Astrocyte (in vitro differentiated cells and primary cell): ENCODE measurements around the gene DDX27. TPM values are rescaled to one million over a fixed set of nuclear protein-coding genes. Genes with fewer than 3 reads are reported as not detected.

ENCODE experiments used
- DNase-seq: peaks from one replicate; pipeline ENCODE4 v3.0.0-alpha.2; 2010; ENCODE audit warnings: low read depth
- FAIRE-seq: peaks from 2 replicates; lab custom pipeline; 2011; peaks lifted over from hg19 to GRCh38; lab: Jason Lieb, UNC
- H2AFZ ChIP-seq: 2 replicates; pipeline ENCODE4 v1.6.0; 2012; ENCODE audit warnings: low read depth, low read length, inconsistent platforms
- H3K27ac ChIP-seq: 2 replicates; pipeline ENCODE4 v1.5.1; 2011; ENCODE audit warnings: low read depth, low read length, inconsistent platforms
- H3K27me3 ChIP-seq: 2 replicates; pipeline ENCODE4 v1.6.0; 2011; ENCODE audit warnings: low read length, inconsistent platforms; ENCODE audit not compliant: insufficient read depth
- H3K36me3 ChIP-seq: 2 replicates; pipeline ENCODE4 v1.5.1; 2011; ENCODE audit warnings: low read length, inconsistent platforms; ENCODE audit not compliant: insufficient read depth
- H3K4me1 ChIP-seq: 2 replicates; pipeline ENCODE4 v1.5.1; 2011; ENCODE audit warnings: low read length, inconsistent platforms; ENCODE audit not compliant: insufficient read depth
- H3K4me2 ChIP-seq: 2 replicates; pipeline ENCODE4 v1.6.0; 2012; ENCODE audit warnings: low read length, inconsistent platforms
- H3K4me3 ChIP-seq: 2 replicates; pipeline ENCODE4 v1.5.1; 2011; ENCODE audit warnings: low read depth, mild to moderate bottlenecking, low read length, inconsistent platforms; ENCODE audit not compliant: insufficient read depth
- H3K79me2 ChIP-seq: 2 replicates; pipeline ENCODE4 v1.6.0; 2012; ENCODE audit warnings: mild to moderate bottlenecking, low read length, inconsistent platforms; ENCODE audit not compliant: insufficient read depth
- H3K9ac ChIP-seq: 2 replicates; pipeline ENCODE4 v1.6.0; 2012; ENCODE audit warnings: mild to moderate bottlenecking, low read length, inconsistent platforms
- H3K9me3 ChIP-seq: 2 replicates; pipeline ENCODE4 v1.5.1; 2012; ENCODE audit warnings: low read depth, mild to moderate bottlenecking, low read length, inconsistent platforms; ENCODE audit not compliant: insufficient read depth
- H4K20me1 ChIP-seq: 2 replicates; pipeline ENCODE4 v1.6.0; 2012; ENCODE audit warnings: low read length, inconsistent platforms; ENCODE audit not compliant: insufficient read depth
- H3K27ac Mint-ChIP-seq: one replicate; pipeline ENCODE4 v1.8.0; 2021; ENCODE audit warnings: mild to moderate bottlenecking, mixed read lengths; ENCODE audit not compliant: unreplicated experiment
- H3K27me3 Mint-ChIP-seq: one replicate; pipeline ENCODE4 v1.8.0; 2021; ENCODE audit warnings: low read depth, mixed read lengths; ENCODE audit not compliant: unreplicated experiment
- H3K36me3 Mint-ChIP-seq: one replicate; pipeline ENCODE4 v1.8.0; 2021; ENCODE audit warnings: low read depth, mixed read lengths; ENCODE audit not compliant: unreplicated experiment
- H3K4me1 Mint-ChIP-seq: one replicate; pipeline ENCODE4 v1.8.0; 2021; ENCODE audit warnings: low read depth, mixed read lengths; ENCODE audit not compliant: unreplicated experiment
- H3K4me3 Mint-ChIP-seq: one replicate; pipeline ENCODE4 v1.8.0; 2021; ENCODE audit warnings: mild to moderate bottlenecking, moderate library complexity, mixed read lengths; ENCODE audit not compliant: unreplicated experiment
- H3K9me3 Mint-ChIP-seq: one replicate; pipeline ENCODE4 v1.8.0; 2021; ENCODE audit warnings: mild to moderate bottlenecking, mixed read lengths; ENCODE audit not compliant: unreplicated experiment
- CTCF ChIP-seq: IDR thresholded peaks from 2 replicates; pipeline ENCODE4 v1.5.1; 2011; ENCODE audit warnings: low read depth, mild to moderate bottlenecking, inconsistent platforms, low read length, moderate library complexity; ENCODE audit not compliant: insufficient read depth
- EZH2 ChIP-seq: IDR thresholded peaks from 2 replicates; pipeline ENCODE4 v1.6.1; 2012; ENCODE audit warnings: mild to moderate bottlenecking, low read length, inconsistent platforms; ENCODE audit not compliant: insufficient read depth
- total RNA-seq: library from RNA; stranded (reverse); gene quantifications from 2 replicates; pipeline ENCODE4 v1.2.1, GENCODE V29; 2021

Gene DDX27
- total RNA-seq, 1 donor from 2014 or later = 38.3 TPM

GRCh38 chr20:49236301-49236700 is 17.1 kb downstream of the DDX27 start:
- Histone ChIP-seq H2AFZ (no peak overlapping the region), H3K9ac (no peak overlapping the region), H3K4me2 (no peak overlapping the region), H3K9me3 (no peaks in the 10 kb centered on the region), H3K27me3 (no peaks in the 10 kb centered on the region), H3K4me3 (no peak overlapping the region), H3K4me1 (no peaks in the 10 kb centered on the region), H4K20me1 (peaks cover 5% of the 10 kb centered on the region), H3K27ac (no peak overlapping the region), H3K79me2 (peaks cover 2% of the 10 kb centered on the region), H3K36me3 (peaks cover 55% of the 10 kb centered on the region)
- no peak overlapping the region for H3K4me3 Mint-ChIP-seq
- no peak overlapping the region for H3K27ac Mint-ChIP-seq
- peaks cover 2% of the 10 kb centered on the region for H3K4me1 Mint-ChIP-seq
- H3K36me3 Mint-ChIP-seq = peaks cover 22% of the 10 kb centered on the region
- H3K9me3 Mint-ChIP-seq = no peaks in the 10 kb centered on the region
- no peak for FAIRE-seq
- no peak for DNase-seq
- no peaks in the 10 kb centered on the region for H3K27me3 Mint-ChIP-seq
- TF ChIP-seq EZH2 (no peak), CTCF (no peak)

GRCh38 chr20:49237531-49237930 is 18.3 kb downstream of the DDX27 start:
- DNase-seq = no peak
- peaks cover 5% of the 10 kb centered on the region for H4K20me1 ChIP-seq
- H3K27ac Mint-ChIP-seq = no peak overlapping the region

More at GRCh38 chr20:49237531-49237930, 18.3 kb downstream of the DDX27 start:
- Histone ChIP-seq H3K9ac (no peak overlapping the region), H2AFZ (no peak overlapping the region), H3K27ac (no peak overlapping the region), H3K79me2 (peaks cover 2% of the 10 kb centered on the region), H3K4me2 (no peak overlapping the region), H3K4me1 (no peaks in the 10 kb centered on the region), H3K27me3 (no peaks in the 10 kb centered on the region), H3K36me3 (peaks cover 59% of the 10 kb centered on the region), H3K9me3 (no peaks in the 10 kb centered on the region), H3K4me3 (no peak overlapping the region)
- no peak for TF ChIP-seq EZH2
- TF ChIP-seq CTCF = no peak
- Mint-ChIP-seq H3K27me3 (no peaks in the 10 kb centered on the region), H3K4me3 (no peak overlapping the region), H3K36me3 (peaks cover 30% of the 10 kb centered on the region), H3K4me1 (no peaks in the 10 kb centered on the region), H3K9me3 (no peaks in the 10 kb centered on the region)
- FAIRE-seq = no peak
